Measurements from ENCODE around the gene LTN1. TPM values are rescaled to one million over a fixed set of nuclear protein-coding genes. Genes with fewer than 3 reads are reported as not detected.
A peak's percentile ranks its signal among the peaks of the same experiment; 100 is the strongest.
"Not testable (repeated sequence)": the region's sequence is repeated elsewhere in the genome, so short reads cannot be mapped to it uniquely, and the experiment has no call there.

Gene LTN1
- total RNA-seq, 1 donor from 2014 or later, result 22.0 TPM

- TF ChIP-seq CTCF (IDR thresholded peaks at IDR 0.05), result no peak
- Mint-ChIP-seq H3K27ac (ENCODE audit: unreplicated experiment) (no peak overlapping the region), H3K9me3 (ENCODE audit: low read depth) (no peaks in the 10 kb centered on the region), H3K4me1 (ENCODE audit: low read depth) (peaks cover 11% of the 10 kb centered on the region), H3K4me3 (ENCODE audit: unreplicated experiment) (peak overlapping the region; percentile 77), H3K36me3 (ENCODE audit: low read depth) (no peaks in the 10 kb centered on the region), H3K27me3 (ENCODE audit: low read depth) (no peaks in the 10 kb centered on the region)
- DNase-seq (ENCODE audit: low spot score), result no peak
These were observed 25.1 kb upstream of the LTN1 start for GRCh38 chr21:29017639-29018237.

GRCh38 chr21:29011236-29011635, 18.6 kb upstream of the LTN1 start:
- not testable (repeated sequence) for H3K27me3 Mint-ChIP-seq (ENCODE audit: low read depth); H3K27ac Mint-ChIP-seq (ENCODE audit: unreplicated experiment); H3K4me1 Mint-ChIP-seq (ENCODE audit: low read depth); DNase-seq (ENCODE audit: low spot score); H3K4me3 Mint-ChIP-seq (ENCODE audit: unreplicated experiment); H3K36me3 Mint-ChIP-seq (ENCODE audit: low read depth); H3K9me3 Mint-ChIP-seq (ENCODE audit: low read depth)

- Mint-ChIP-seq H3K27me3 (ENCODE audit: low read depth) (no peaks in the 10 kb centered on the region), H3K4me3 (ENCODE audit: unreplicated experiment) (no peak overlapping the region), H3K36me3 (ENCODE audit: low read depth) (no peaks in the 10 kb centered on the region), H3K9me3 (ENCODE audit: low read depth) (no peaks in the 10 kb centered on the region), H3K27ac (ENCODE audit: unreplicated experiment) (no peak overlapping the region), H3K4me1 (ENCODE audit: low read depth) (peaks cover 2% of the 10 kb centered on the region)
- no peak for DNase-seq (ENCODE audit: low spot score)
- no peak for TF ChIP-seq CTCF (IDR thresholded peaks at IDR 0.05)
These were observed 15.7 kb upstream of the LTN1 start for GRCh38 chr21:29008367-29008766.

GRCh38 chr21:29007810-29008209, 15.1 kb upstream of the LTN1 start:
- H3K9me3 Mint-ChIP-seq (ENCODE audit: low read depth), result no peaks in the 10 kb centered on the region
- no peaks in the 10 kb centered on the region for H3K36me3 Mint-ChIP-seq (ENCODE audit: low read depth)
- H3K27me3 Mint-ChIP-seq (ENCODE audit: low read depth), result no peaks in the 10 kb centered on the region
- no peak overlapping the region for H3K4me3 Mint-ChIP-seq (ENCODE audit: unreplicated experiment)
- no peak overlapping the region for H3K27ac Mint-ChIP-seq (ENCODE audit: unreplicated experiment)
- no peak for DNase-seq (ENCODE audit: low spot score)
- TF ChIP-seq CTCF (IDR thresholded peaks at IDR 0.05), result no peak
- H3K4me1 Mint-ChIP-seq (ENCODE audit: low read depth), result peaks cover 4% of the 10 kb centered on the region

- Mint-ChIP-seq H3K36me3 (ENCODE audit: low read depth) (no peaks in the 10 kb centered on the region), H3K4me3 (ENCODE audit: unreplicated experiment) (no peak overlapping the region), H3K27me3 (ENCODE audit: low read depth) (no peaks in the 10 kb centered on the region), H3K4me1 (ENCODE audit: low read depth) (peaks cover 9% of the 10 kb centered on the region), H3K27ac (ENCODE audit: unreplicated experiment) (no peak overlapping the region), H3K9me3 (ENCODE audit: low read depth) (no peaks in the 10 kb centered on the region)
- no peak for DNase-seq (ENCODE audit: low spot score)
- no peak for TF ChIP-seq CTCF (IDR thresholded peaks at IDR 0.05)
These were observed 14.5 kb upstream of the LTN1 start for GRCh38 chr21:29007135-29007534.

GRCh38 chr21:29005696-29006095, 13.0 kb upstream of the LTN1 start:
- no peak for DNase-seq (ENCODE audit: low spot score)
- H3K27me3 Mint-ChIP-seq (ENCODE audit: low read depth), result no peaks in the 10 kb centered on the region
- no peak overlapping the region for H3K4me3 Mint-ChIP-seq (ENCODE audit: unreplicated experiment)
- no peaks in the 10 kb centered on the region for H3K9me3 Mint-ChIP-seq (ENCODE audit: low read depth)
- peaks cover 9% of the 10 kb centered on the region for H3K4me1 Mint-ChIP-seq (ENCODE audit: low read depth)
- TF ChIP-seq CTCF (IDR thresholded peaks at IDR 0.05), result no peak
- no peaks in the 10 kb centered on the region for H3K36me3 Mint-ChIP-seq (ENCODE audit: low read depth)
- H3K27ac Mint-ChIP-seq (ENCODE audit: unreplicated experiment), result no peak overlapping the region
